Transverse colon (tissue), 4 donors: ENCODE results near the gene DRD2. TPM values are rescaled to one million over a fixed set of nuclear protein-coding genes. Genes with fewer than 3 reads are reported as not detected.

Source experiments
- DNase-seq: peaks from one replicate; pipeline ENCODE4 v3.0.0-alpha.2; 2019
- H3K27ac ChIP-seq, 4 donors: fragments of 200-600 bp; sonication (generic); 2 replicates each; pipeline ENCODE4 v1.5.1; 2016 to 2018; ENCODE audit warnings: inconsistent platforms in 4 of 4
- H3K27me3 ChIP-seq: fragments of 200-600 bp; sonication (generic); 2 replicates; pipeline ENCODE4 v1.5.1; 2017; ENCODE audit warnings: inconsistent platforms
- H3K36me3 ChIP-seq, 4 donors: fragments of 200-600 bp; sonication (generic); 2 replicates each; pipeline ENCODE4 v1.5.1; 2017 to 2019; ENCODE audit warnings: inconsistent platforms in 4 of 4
- H3K4me1 ChIP-seq, 4 donors: fragments of 200-600 bp; sonication (generic); 2 replicates each; pipeline ENCODE4 v1.5.1; 2017 to 2020; ENCODE audit warnings: inconsistent platforms in 4 of 4
- H3K4me3 ChIP-seq, 4 donors: fragments of 200-600 bp; sonication (generic); 1 replicate in 1 of 4; 2 replicates in 3 of 4; pipeline versions ENCODE4 v1.5.1 to v1.6.1; 2017 to 2019; ENCODE audit warnings: inconsistent platforms in 4 of 4
- H3K9me3 ChIP-seq, 2 donors: fragments of 200-600 bp; sonication (generic); 2 replicates each; pipeline ENCODE4 v1.5.1; 2017 to 2019; ENCODE audit warnings: inconsistent platforms in 2 of 2
- CTCF ChIP-seq, 5 experiments: fragments of 200-600 bp in 3 of 5; fragments of 450-650 bp in 2 of 5; sonication (generic) in 3 of 5; IDR thresholded peaks; 1 replicate in 2 of 5; 2 replicates in 3 of 5; pipeline ENCODE4 v1.5.1; 2016 to 2017; ENCODE audit warnings: antibody characterized with exemption in 5 of 5, inconsistent platforms in 3 of 5, mild to moderate bottlenecking in 2 of 5, moderate library complexity in 1 of 5
- EP300 ChIP-seq: sonication (generic); formaldehyde crosslinking; IDR thresholded peaks from one replicate; pipeline ENCODE4 v1.6.1; 2017; ENCODE audit warnings: antibody characterized with exemption, low read depth
- POLR2A ChIP-seq: fragments of 450-650 bp; IDR thresholded peaks from one replicate; pipeline ENCODE4 v1.6.1; 2016; ENCODE audit warnings: antibody characterized with exemption, mild to moderate bottlenecking, moderate library complexity
- POLR2AphosphoS5 ChIP-seq, 3 donors: sonication (generic); formaldehyde crosslinking; IDR thresholded peaks; one replicate each; pipeline ENCODE4 v1.6.1; 2016; ENCODE audit warnings: antibody characterized with exemption in 3 of 3
- WGBS, 2 donors: methylation state at CpG; one replicate each; pipeline ENCODE4 v1.1.5; 2018; ENCODE audit warnings: low coverage in 1 of 2; 5-methylcytosine and 5-hydroxymethylcytosine counted together
- in situ Hi-C, 4 donors: fragments of 200-750 bp; cut with MboI; loops; one replicate each; pipeline versions ENCODE4 v1.15.0 to v1.15.1; 2017; ENCODE audit warnings: low sequenced_read_pairs in 3 of 4, low pct_ligation_motif_present in 1 of 4, low pct_unique_long_range_greater_than_20kb in 1 of 4
- intact Hi-C: fragments of 100-400 bp; cut with DNase I; formaldehyde crosslinking; loops from one replicate; pipeline ENCODE4 v1.15.1; 2023; ENCODE audit warnings: low total_unique reads
- total RNA-seq, 4 donors: library from RNA; depleted of rRNA; stranded (reverse); fragments of >200 nt; gene quantifications; one replicate each; pipeline ENCODE4 v1.1.0, GENCODE V29; 2016

Gene DRD2
- total RNA-seq, 4 donors from 2014 or later, result 0.16 to 0.40 TPM; not detected in 2

GRCh38 chr11:113377681-113378412, 97.4 kb downstream of the DRD2 start:
- Histone ChIP-seq H3K9me3 (no peaks in the 10 kb centered on the region), H3K4me3 (no peak overlapping the region), H3K4me1 (no peaks in the 10 kb centered on the region), H3K27me3 (no peaks in the 10 kb centered on the region), H3K27ac (no peak overlapping the region), H3K36me3 (no peaks in the 10 kb centered on the region)
- no peak for TF ChIP-seq POLR2A
- intact Hi-C loops, result no loop called here
- WGBS, 2 donors, result 66% methylated on average over 5 to 7 of the region's 7 CpGs
- in situ Hi-C loops, result no loop called here
- DNase-seq, result no peak

- DNase-seq, result no peak
Observed at GRCh38 chr11:113376156-113376555, 99.0 kb downstream of the DRD2 start.

GRCh38 chr11:113375402-113375801, 99.8 kb downstream of the DRD2 start:
- in situ Hi-C loops (no loop called here), intact Hi-C loops (no loop called here)
- TF ChIP-seq EP300, result no peak
- TF ChIP-seq POLR2A, result no peak
- TF ChIP-seq POLR2AphosphoS5 (IDR thresholded peaks at IDR 0.05), result no peak
- TF ChIP-seq CTCF (IDR thresholded peaks at IDR 0.05), result no peak
- 90 to 95% methylated on average over 4 to 5 of the region's 5 CpGs for WGBS, 2 donors
- Histone ChIP-seq H3K4me3 (no peak overlapping the region), H3K27ac (no peak overlapping the region), H3K27me3 (no peaks in the 10 kb centered on the region), H3K36me3 (no peaks in the 10 kb centered on the region), H3K4me1 (no peaks in the 10 kb centered on the region), H3K9me3 (no peaks in the 10 kb centered on the region)
- DNase-seq, result no peak

More at GRCh38 chr11:113376156-113376555, 99.0 kb downstream of the DRD2 start:
- Histone ChIP-seq H3K4me3 (no peak overlapping the region), H3K27ac (no peak overlapping the region), H3K36me3 (no peaks in the 10 kb centered on the region), H3K27me3 (no peaks in the 10 kb centered on the region), H3K9me3 (no peaks in the 10 kb centered on the region), H3K4me1 (no peaks in the 10 kb centered on the region)
- 47 to 68% methylated on average over 3 of the region's 3 CpGs for WGBS, 2 donors
- no peak for TF ChIP-seq POLR2AphosphoS5 (IDR thresholded peaks at IDR 0.05)
- TF ChIP-seq CTCF (IDR thresholded peaks at IDR 0.05), result no peak
- TF ChIP-seq EP300, result no peak
- no peak for TF ChIP-seq POLR2A
- in situ Hi-C loops, result no loop called here
- intact Hi-C loops, result no loop called here

GRCh38 chr11:113373981-113374560, 101.1 kb downstream of the DRD2 start:
- Histone ChIP-seq H3K4me3 (no peak overlapping the region), H3K27me3 (no peaks in the 10 kb centered on the region), H3K4me1 (no peaks in the 10 kb centered on the region), H3K9me3 (no peaks in the 10 kb centered on the region), H3K27ac (no peak overlapping the region), H3K36me3 (no peaks in the 10 kb centered on the region)
- intact Hi-C loops, result no loop called here
- no peak for DNase-seq
- in situ Hi-C loops, result no loop called here
- WGBS, 2 donors, result 83 to 94% methylated on average over 5 to 10 of the region's 10 CpGs
- TF ChIP-seq CTCF (IDR thresholded peaks at IDR 0.05), result no peak
- TF ChIP-seq EP300, result no peak
- TF ChIP-seq POLR2A, result no peak
- TF ChIP-seq POLR2AphosphoS5 (IDR thresholded peaks at IDR 0.05), result no peak
